HepG2 (cell line): Measurements from ENCODE around the gene ANXA3. TPM values are rescaled to one million over a fixed set of nuclear protein-coding genes. Genes with fewer than 3 reads are reported as not detected.

Experiments
- ATAC-seq: fragments of 200-7000 bp; cut with Tn5 transposase; 3 replicates; pipeline ENCODE4 v1.9.1; 2020; ENCODE audit warnings: mild to moderate bottlenecking, moderate library complexity
- BruUV-seq: library from RNA; stranded (reverse); fragments of 400-500 nt; replicated peaks from 2 replicates; lab custom pipeline; 2021; lab: Mats Ljungman, UMichigan
- CTCF ChIA-PET: fragments of 300-600 bp; formaldehyde crosslinking; extraction: SDS; loops from one replicate; lab custom pipeline; 2021; ENCODE audit warnings: low total read pairs, inconsistent platforms, low intra/inter-chr PET ratio; lab: Yijun Ruan, JAX
- POLR2A ChIA-PET: fragments of 350-600 bp; sonication (Branson Sonifier 250); formaldehyde crosslinking; loops from one replicate; lab custom pipeline; 2020; ENCODE audit warnings: antibody characterized with exemption, inconsistent platforms; lab: Yijun Ruan, JAX
- DNase-seq: peaks from one replicate; pipeline ENCODE4 v3.0.0-alpha.2; 2015; ENCODE audit warnings: low spot score
- FAIRE-seq: peaks from 3 replicates; lab custom pipeline; 2011; peaks lifted over from hg19 to GRCh38; lab: Jason Lieb, UNC
- H2AFZ ChIP-seq: one replicate; pipeline ENCODE4 v1.6.1; 2011; ENCODE audit warnings: low read length, inconsistent platforms
- H3K27ac ChIP-seq: fragments of 300-600 bp; 3 replicates; pipeline ENCODE4 v1.8.0; 2011; ENCODE audit warnings: mixed run types, mild to moderate bottlenecking, mixed read lengths, low read length, inconsistent platforms; ENCODE audit not compliant: insufficient read depth; ENCODE audit errors: extremely low read length
- H3K27me3 ChIP-seq, 2 experiments: fragments of 200-600 bp in 1 of 2; 2 replicates in 1 of 2; 3 replicates in 1 of 2; pipeline versions ENCODE4 v1.6.0 to v1.8.0; 2011; ENCODE audit warnings: low read length in 2 of 2, mild to moderate bottlenecking in 2 of 2, moderate library complexity in 2 of 2, inconsistent platforms in 1 of 2; ENCODE audit not compliant: insufficient read depth in 2 of 2, control insufficient read depth in 1 of 2
- H3K36me3 ChIP-seq, 2 experiments: fragments of 200-600 bp in 1 of 2; replicated peaks in 1 of 2; 2 replicates in 1 of 2; 3 replicates in 1 of 2; pipeline versions ENCODE4 v1.5.1 to v1.8.0; 2011; ENCODE audit warnings: low read length in 2 of 2, inconsistent platforms in 1 of 2; ENCODE audit not compliant: insufficient read depth in 2 of 2, control insufficient read depth in 1 of 2
- H3K4me1 ChIP-seq: 2 replicates; pipeline ENCODE4 v1.5.1; 2012; ENCODE audit warnings: low read length, inconsistent platforms; ENCODE audit not compliant: insufficient read depth
- H3K4me2 ChIP-seq: 2 replicates; pipeline ENCODE4 v1.6.0; 2011; ENCODE audit warnings: low read depth, low read length, inconsistent platforms
- H3K4me3 ChIP-seq, 3 experiments: fragments of 200-600 bp in 1 of 3; sonication (generic), shearing (Covaris generic) in 1 of 3; replicated peaks in 1 of 3; 2 replicates each; pipeline ENCODE4 v1.5.1; 2011 to 2016; ENCODE audit warnings: low read length in 3 of 3, inconsistent platforms in 2 of 3, low read depth in 2 of 3, mild to moderate bottlenecking in 2 of 3, control low read depth in 1 of 3, mixed read lengths in 1 of 3; ENCODE audit not compliant: insufficient read depth in 1 of 3
- H3K79me2 ChIP-seq: one replicate; pipeline ENCODE4 v1.6.1; 2011; ENCODE audit warnings: low read length, inconsistent platforms; ENCODE audit not compliant: insufficient read depth
- H3K9ac ChIP-seq: 2 replicates; pipeline ENCODE4 v1.6.0; 2011; ENCODE audit warnings: mild to moderate bottlenecking, low read depth, low read length, inconsistent platforms; ENCODE audit not compliant: insufficient read depth
- H3K9me3 ChIP-seq: 2 replicates; pipeline ENCODE4 v1.5.1; 2012; ENCODE audit warnings: mild to moderate bottlenecking, low read length
- H4K20me1 ChIP-seq: 2 replicates; pipeline ENCODE4 v1.6.0; 2011; ENCODE audit warnings: inconsistent platforms, mild to moderate bottlenecking, low read length, moderate library complexity; ENCODE audit not compliant: insufficient read depth
- ADNP ChIP-seq: sonication (generic); formaldehyde crosslinking; IDR thresholded peaks from 2 replicates; pipeline ENCODE4 v1.4.0; 2020; ENCODE audit warnings: missing genetic modification reagents
- AGO2 ChIP-seq: fragments of 200-400 bp; formaldehyde crosslinking; optimal IDR thresholded peaks from 2 replicates; pipeline ENCODE3; 2017; ENCODE audit warnings: mild to moderate bottlenecking, low read depth, low read length, moderate library complexity
- GABPA ChIP-seq, 2 experiments: IDR thresholded peaks; 2 replicates each; pipeline ENCODE4 v1.6.1; 2011 to 2016; ENCODE audit warnings: low read depth in 2 of 2, low read length in 1 of 2, missing biosample characterization in 1 of 2, missing genetic modification characterization in 1 of 2
- JARID2 ChIP-seq: sonication (generic); formaldehyde crosslinking; IDR thresholded peaks from 2 replicates; pipeline ENCODE4 v1.8.1; 2023; ENCODE audit warnings: missing genetic modification reagents, inconsistent platforms; ENCODE audit not compliant: insufficient replicate concordance
- MEF2D ChIP-seq: sonication (generic); formaldehyde crosslinking; IDR thresholded peaks from 2 replicates; pipeline ENCODE4 v1.5.1; 2020; ENCODE audit warnings: mild to moderate bottlenecking, missing genetic modification reagents
- NR3C1 ChIP-seq: sonication (generic); formaldehyde crosslinking; IDR thresholded peaks from 2 replicates; pipeline ENCODE4 v1.4.0; 2020; ENCODE audit warnings: missing genetic modification reagents
- REXO4 ChIP-seq: sonication (generic); formaldehyde crosslinking; IDR thresholded peaks from 2 replicates; pipeline ENCODE4 v1.8.0; 2022; ENCODE audit warnings: missing genetic modification reagents, mild to moderate bottlenecking, borderline replicate concordance
- SMAD9 ChIP-seq: sonication (generic); formaldehyde crosslinking; IDR thresholded peaks from 2 replicates; pipeline ENCODE4 v1.5.1; 2020; ENCODE audit warnings: mild to moderate bottlenecking, missing genetic modification reagents
- TBL1XR1 ChIP-seq: fragments of 150-350 bp; IDR thresholded peaks from 2 replicates; pipeline ENCODE4 v1.6.1; 2014; ENCODE audit warnings: borderline replicate concordance, low read length; ENCODE audit not compliant: partially characterized antibody
- ZFP41 ChIP-seq: sonication (generic); formaldehyde crosslinking; IDR thresholded peaks from 2 replicates; pipeline ENCODE4 v1.4.0; 2020; ENCODE audit warnings: mild to moderate bottlenecking, missing genetic modification reagents, borderline replicate concordance
- ZFP82 ChIP-seq: sonication (generic); formaldehyde crosslinking; IDR thresholded peaks from 2 replicates; pipeline ENCODE4 v1.5.1; 2020; ENCODE audit warnings: mild to moderate bottlenecking, missing genetic modification reagents, borderline replicate concordance
- ZNF33B ChIP-seq: sonication (generic); formaldehyde crosslinking; IDR thresholded peaks from 2 replicates; pipeline ENCODE4 v1.5.1; 2020; ENCODE audit warnings: mild to moderate bottlenecking, missing genetic modification reagents
- ZNF446 ChIP-seq: sonication (generic); formaldehyde crosslinking; IDR thresholded peaks from 2 replicates; pipeline ENCODE4 v1.5.0; 2020; ENCODE audit warnings: mild to moderate bottlenecking, missing genetic modification reagents
- ZNF484 ChIP-seq: sonication (generic); formaldehyde crosslinking; IDR thresholded peaks from 2 replicates; pipeline ENCODE4 v1.5.1; 2020; ENCODE audit warnings: mild to moderate bottlenecking, low read depth, missing genetic modification reagents, borderline replicate concordance
- ZNF766 ChIP-seq: sonication (generic); formaldehyde crosslinking; IDR thresholded peaks from 2 replicates; pipeline ENCODE4 v1.5.0; 2020; ENCODE audit warnings: missing genetic modification reagents, borderline replicate concordance
- WGBS: methylation state at CpG from one replicate; pipeline ENCODE4 v1.1.6; 2017; ENCODE audit warnings: low lambda C conversion rate; 5-methylcytosine and 5-hydroxymethylcytosine counted together
- in situ Hi-C: cut with HindIII; loops from 2 replicates; pipeline ENCODE4 v1.10.0; 2017; ENCODE audit warnings: low pct_unique_long_range_greater_than_20kb; ENCODE audit not compliant: extremely low pct_ligation_motif_present
- intact Hi-C: fragments of 100-400 bp; cut with micrococcal nuclease; formaldehyde crosslinking; loops from one replicate; pipeline ENCODE4 v1.10.0; 2022; ENCODE audit not compliant: unreplicated experiment
- polyA plus RNA-seq, 8 experiments: library from polyadenylated mRNA; depleted of rRNA in 3 of 8; stranded (reverse) in 7 of 8; unstranded in 1 of 8; fragments of >200 nt; fragmentation: Illumina TruSeq in 4 of 8; extraction: Trizol in 4 of 8; gene quantifications; 2 replicates each; pipeline versions ENCODE4 v1.2.1 to v1.2.3, GENCODE V29; 2011 to 2016; ENCODE audit warnings: low read depth in 4 of 8, missing spikeins in 1 of 8, mixed read lengths in 1 of 8; ENCODE audit not compliant: insufficient read depth in 1 of 8
- total RNA-seq, 5 experiments: library from RNA; depleted of rRNA; stranded (reverse); fragments of >200 nt; fragmentation: Illumina TruSeq; extraction: Trizol; gene quantifications; 2 replicates each; pipeline ENCODE4 v1.2.3, GENCODE V29; 2016; ENCODE audit warnings: low read depth in 1 of 5
- TF ChIP-seq, protein P1 (sequence below): sonication (generic); formaldehyde crosslinking; IDR thresholded peaks from 2 replicates; pipeline ENCODE4 v1.5.0; 2020; ENCODE audit warnings: missing genetic modification reagents
- TF ChIP-seq, protein P2 (sequence below): sonication (generic); formaldehyde crosslinking; IDR thresholded peaks from 2 replicates; pipeline ENCODE4 v1.5.1; 2020; ENCODE audit warnings: missing genetic modification reagents, mild to moderate bottlenecking, borderline replicate concordance
- TF ChIP-seq, protein P3 (sequence below): sonication (generic); formaldehyde crosslinking; IDR thresholded peaks from 2 replicates; pipeline ENCODE4 v1.4.0; 2020; ENCODE audit warnings: missing genetic modification reagents

Gene ANXA3
- total and polyA plus RNA-seq, 2 of the 13 experiments (the other 11 are each of a cell fraction or from before 2014, with no cell fraction given) = 6.5 to 6.9 TPM

DNA sequence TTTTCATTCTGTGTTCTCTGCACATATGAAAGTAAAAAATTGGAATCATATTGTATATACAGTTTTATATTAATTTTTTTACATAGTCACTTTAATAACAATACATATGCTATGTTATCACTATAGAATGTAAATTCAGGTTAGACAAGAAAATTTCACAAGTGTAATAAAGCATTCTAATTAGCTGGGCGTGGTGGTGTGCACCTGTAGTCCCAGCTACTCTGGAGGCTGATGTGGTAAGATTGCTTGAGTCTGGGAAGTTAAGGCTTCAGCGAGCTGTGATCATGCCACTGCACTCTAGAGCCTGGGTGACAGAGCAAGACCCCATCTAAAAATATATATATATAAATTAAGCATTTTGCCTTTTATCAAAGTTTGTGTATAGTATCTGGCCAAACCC lies 95.7 kb downstream of the ANXA3 start:
- no peak overlapping the region for H2AFZ ChIP-seq
- POLR2A ChIA-PET = no interaction called here
- no peak overlapping the region for H3K9ac ChIP-seq
- no TSS peak for BruUV-seq
- H4K20me1 ChIP-seq = no peaks in the 10 kb centered on the region
- no peaks in the 10 kb centered on the region for H3K79me2 ChIP-seq
- 12% methylated on average over 2 of the region's 2 CpGs for WGBS
- in situ Hi-C loops (no loop called here), intact Hi-C loops (no loop called here)
- FAIRE-seq = no peak
- no peak overlapping the region for H3K4me3 ChIP-seq
- no peaks in the 10 kb centered on the region for H3K27me3 ChIP-seq
- no peak for DNase-seq
- CTCF ChIA-PET = no interaction called here
- H3K27ac ChIP-seq = no peak overlapping the region
- peaks cover 9% of the 10 kb centered on the region for H3K4me1 ChIP-seq
- TF ChIP-seq MEF2D (CRISPR knock-in tag) (no peak), GABPA (IDR thresholded peaks at IDR 0.05; ENCODE audit: low read depth, low read length) (no peak), GABPA (CRISPR knock-in tag; IDR thresholded peaks at IDR 0.05; ENCODE audit: low read depth) (no peak), ZFP82 (CRISPR knock-in tag) (no peak), ZNF33B (CRISPR knock-in tag) (no peak), NR3C1 (no peak), ZNF484 (CRISPR knock-in tag) (no peak), AGO2 (no peak), JARID2 (CRISPR knock-in tag) (no peak), ADNP (CRISPR knock-in tag) (no peak), ZNF446 (CRISPR knock-in tag) (no peak), ZNF766 (CRISPR knock-in tag) (no peak), REXO4 (CRISPR knock-in tag) (no peak), SMAD9 (CRISPR knock-in tag) (no peak), ZFP41 (no peak), TBL1XR1 (no peak)
- TF ChIP-seq, protein P1, sequence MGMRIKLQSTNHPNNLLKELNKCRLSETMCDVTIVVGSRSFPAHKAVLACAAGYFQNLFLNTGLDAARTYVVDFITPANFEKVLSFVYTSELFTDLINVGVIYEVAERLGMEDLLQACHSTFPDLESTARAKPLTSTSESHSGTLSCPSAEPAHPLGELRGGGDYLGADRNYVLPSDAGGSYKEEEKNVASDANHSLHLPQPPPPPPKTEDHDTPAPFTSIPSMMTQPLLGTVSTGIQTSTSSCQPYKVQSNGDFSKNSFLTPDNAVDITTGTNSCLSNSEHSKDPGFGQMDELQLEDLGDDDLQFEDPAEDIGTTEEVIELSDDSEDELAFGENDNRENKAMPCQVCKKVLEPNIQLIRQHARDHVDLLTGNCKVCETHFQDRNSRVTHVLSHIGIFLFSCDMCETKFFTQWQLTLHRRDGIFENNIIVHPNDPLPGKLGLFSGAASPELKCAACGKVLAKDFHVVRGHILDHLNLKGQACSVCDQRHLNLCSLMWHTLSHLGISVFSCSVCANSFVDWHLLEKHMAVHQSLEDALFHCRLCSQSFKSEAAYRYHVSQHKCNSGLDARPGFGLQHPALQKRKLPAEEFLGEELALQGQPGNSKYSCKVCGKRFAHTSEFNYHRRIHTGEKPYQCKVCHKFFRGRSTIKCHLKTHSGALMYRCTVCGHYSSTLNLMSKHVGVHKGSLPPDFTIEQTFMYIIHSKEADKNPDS = no peak
- TF ChIP-seq, protein P2, sequence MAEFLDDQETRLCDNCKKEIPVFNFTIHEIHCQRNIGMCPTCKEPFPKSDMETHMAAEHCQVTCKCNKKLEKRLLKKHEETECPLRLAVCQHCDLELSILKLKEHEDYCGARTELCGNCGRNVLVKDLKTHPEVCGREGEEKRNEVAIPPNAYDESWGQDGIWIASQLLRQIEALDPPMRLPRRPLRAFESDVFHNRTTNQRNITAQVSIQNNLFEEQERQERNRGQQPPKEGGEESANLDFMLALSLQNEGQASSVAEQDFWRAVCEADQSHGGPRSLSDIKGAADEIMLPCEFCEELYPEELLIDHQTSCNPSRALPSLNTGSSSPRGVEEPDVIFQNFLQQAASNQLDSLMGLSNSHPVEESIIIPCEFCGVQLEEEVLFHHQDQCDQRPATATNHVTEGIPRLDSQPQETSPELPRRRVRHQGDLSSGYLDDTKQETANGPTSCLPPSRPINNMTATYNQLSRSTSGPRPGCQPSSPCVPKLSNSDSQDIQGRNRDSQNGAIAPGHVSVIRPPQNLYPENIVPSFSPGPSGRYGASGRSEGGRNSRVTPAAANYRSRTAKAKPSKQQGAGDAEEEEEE (CRISPR knock-in tag) = no peak
- TF ChIP-seq, protein P3, sequence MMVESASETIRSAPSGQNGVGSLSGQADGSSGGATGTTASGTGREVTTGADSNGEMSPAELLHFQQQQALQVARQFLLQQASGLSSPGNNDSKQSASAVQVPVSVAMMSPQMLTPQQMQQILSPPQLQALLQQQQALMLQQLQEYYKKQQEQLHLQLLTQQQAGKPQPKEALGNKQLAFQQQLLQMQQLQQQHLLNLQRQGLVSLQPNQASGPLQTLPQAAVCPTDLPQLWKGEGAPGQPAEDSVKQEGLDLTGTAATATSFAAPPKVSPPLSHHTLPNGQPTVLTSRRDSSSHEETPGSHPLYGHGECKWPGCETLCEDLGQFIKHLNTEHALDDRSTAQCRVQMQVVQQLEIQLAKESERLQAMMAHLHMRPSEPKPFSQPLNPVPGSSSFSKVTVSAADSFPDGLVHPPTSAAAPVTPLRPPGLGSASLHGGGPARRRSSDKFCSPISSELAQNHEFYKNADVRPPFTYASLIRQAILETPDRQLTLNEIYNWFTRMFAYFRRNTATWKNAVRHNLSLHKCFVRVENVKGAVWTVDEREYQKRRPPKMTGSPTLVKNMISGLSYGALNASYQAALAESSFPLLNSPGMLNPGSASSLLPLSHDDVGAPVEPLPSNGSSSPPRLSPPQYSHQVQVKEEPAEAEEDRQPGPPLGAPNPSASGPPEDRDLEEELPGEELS (CRISPR knock-in tag) = no peak
- H3K36me3 ChIP-seq = no peaks in the 10 kb centered on the region
- ATAC-seq = no peak
- H3K4me2 ChIP-seq = no peak overlapping the region
- no peaks in the 10 kb centered on the region for H3K9me3 ChIP-seq
